HG03135 (cell line): ENCODE results near the gene MYD88.
"Not testable (repeated sequence)": the region's sequence is repeated elsewhere in the genome, so short reads cannot be mapped to it uniquely, and the experiment has no call there.

Source experiments
- ATAC-seq: cut with Tn5 transposase; IDR thresholded peaks from one replicate; pipeline ENCODE4 v1.9.1; 2021; ENCODE audit warnings: mild to moderate bottlenecking, moderate library complexity; ENCODE audit not compliant: unreplicated experiment

The MYD88 gene

DNA sequence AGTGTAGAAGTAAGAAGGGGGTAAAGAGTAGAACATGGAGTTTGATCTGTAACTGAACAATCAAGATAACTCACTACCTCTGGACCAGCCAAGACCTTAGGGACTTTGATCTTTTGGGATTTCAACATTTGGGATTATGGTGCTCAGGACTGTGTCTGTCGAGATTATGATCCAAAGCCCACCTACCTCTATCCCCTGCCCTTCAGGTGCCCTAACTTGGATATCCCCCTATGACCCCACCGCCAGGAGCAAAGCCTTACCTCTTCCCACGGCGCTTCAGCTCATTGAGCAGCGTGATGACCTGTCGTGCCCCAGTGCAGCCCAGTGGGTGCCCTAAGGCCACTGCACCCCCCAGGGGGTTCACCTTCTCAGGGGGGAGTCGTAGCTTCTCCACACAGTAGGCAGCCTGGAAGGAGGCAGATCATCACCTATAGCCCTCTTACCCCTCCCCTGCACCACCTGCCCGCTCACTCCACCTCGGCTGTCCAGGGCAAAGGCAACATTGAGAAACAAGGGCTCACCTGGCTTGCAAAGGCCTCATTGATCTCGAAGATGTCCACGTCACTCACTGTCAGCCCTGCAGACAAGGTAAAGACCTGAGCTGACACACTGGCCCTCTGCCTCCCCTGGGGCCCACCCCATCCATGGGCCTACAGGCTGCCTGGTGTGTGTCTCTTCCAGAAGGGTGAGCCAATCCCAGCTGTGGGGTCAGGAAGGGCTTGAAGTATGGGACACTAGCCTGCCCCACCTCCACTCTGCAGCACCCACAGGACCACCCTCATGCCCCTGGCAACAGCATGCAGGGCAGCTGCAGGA, 12.9 kb upstream of the MYD88 start:
- ATAC-seq: no peak

DNA sequence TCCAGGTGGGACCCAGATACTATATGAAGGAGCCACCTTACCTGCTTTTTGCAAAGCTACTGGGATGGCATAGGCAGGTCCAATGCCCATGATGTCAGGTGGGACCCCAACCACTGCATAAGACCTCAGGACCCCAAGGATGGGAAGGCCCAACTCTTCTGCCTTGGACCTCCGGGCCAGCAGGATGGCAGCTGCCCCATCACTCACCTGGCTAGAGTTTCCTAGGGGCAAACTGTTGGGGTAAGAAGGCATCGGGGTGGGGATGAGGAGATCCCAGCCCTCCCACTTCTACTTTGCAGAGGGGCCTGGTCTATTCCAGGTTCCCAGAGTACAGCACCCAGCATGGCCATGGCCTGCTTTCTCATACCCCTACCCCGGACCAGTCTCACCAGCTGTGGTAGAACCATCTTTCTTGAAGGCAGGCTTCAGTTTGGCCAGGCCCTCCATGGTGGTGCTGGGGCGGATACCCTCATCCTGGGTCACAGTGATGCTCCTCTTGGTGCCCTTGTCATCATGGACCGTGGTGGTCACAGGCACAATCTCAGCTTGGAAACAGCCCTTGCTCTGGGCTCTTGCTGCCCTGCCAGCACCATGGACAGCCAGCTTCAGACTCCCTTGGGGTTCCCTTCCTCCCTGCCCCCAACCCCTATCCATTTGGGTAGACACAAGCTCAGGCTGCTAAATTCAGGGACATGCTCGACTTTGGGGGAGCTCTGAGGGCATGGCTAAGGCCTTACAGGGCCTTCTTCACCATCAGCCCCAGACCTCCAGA, 12.2 kb upstream of the MYD88 start:
- ATAC-seq: no peak

DNA sequence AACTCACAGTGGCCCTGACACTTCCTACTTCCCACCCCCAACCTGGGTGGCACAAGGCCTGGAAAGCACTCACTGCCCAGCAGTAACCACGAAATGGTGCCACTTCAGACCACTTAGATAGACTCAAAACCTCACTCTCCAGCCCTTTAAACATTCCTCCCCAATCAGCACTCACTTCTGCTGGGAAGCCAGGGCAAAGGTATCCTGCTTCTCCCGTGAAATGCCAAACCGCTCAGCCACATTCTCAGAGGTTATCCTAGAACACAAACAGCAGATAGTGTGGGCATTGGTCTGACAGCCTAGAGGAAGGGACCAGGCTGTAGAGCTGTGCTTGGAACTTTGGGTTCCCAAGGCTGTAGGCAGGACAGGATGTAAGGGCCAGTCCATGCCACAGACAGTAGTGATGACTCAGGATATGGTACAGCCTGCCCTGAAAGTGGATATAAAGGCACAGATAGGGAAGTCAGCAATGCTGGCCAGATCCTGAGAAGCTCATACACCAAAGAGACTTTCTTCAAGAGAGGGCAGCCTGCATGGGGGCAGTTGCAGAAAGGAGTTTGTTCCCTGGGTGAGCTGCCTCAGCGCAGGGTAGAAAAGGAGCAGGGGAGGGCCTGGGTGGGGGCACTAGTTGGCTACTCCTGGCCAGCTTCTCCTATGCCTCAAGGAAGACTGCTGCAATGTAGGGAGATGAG, 10.7 kb upstream of the MYD88 start:
- no peak for ATAC-seq

DNA sequence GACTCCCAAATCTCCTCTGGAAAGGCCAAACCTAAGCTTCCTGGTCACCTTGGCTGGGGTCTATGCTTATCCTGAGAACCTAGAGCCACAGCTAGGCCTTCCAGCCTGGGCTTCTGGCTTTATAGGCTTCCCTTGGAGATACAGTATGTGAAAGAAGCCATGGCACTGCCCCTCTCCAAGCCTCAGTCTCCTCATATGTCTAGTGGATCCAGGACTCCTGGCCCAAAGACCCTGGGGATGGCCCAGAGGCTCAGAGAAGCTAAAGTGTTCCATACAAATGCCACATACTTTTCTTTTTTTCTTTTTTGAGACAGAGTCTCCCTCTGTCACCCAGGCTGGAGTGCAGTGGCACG, 10.2 kb upstream of the MYD88 start:
- no peak for ATAC-seq

DNA sequence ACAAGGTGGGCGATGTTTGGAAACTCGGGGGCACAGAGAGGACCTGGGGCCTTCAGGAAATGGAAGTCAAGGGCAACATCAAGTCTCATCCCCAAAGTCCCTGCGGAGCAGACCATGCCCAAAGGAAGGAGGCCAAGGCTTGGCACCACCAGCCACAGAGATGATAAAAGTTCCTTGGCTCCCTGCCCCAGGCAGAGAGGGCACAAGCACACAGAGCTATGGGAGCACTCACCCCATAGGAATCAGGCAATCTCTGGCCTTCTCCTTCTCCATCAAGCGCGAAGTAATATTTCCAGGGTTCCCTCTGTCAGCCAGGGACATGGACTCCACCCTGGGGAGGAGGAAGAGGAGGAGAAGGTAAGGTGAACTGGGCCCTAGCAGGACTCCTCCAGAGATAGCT, 9.4 kb upstream of the MYD88 start:
- no peak for ATAC-seq

DNA sequence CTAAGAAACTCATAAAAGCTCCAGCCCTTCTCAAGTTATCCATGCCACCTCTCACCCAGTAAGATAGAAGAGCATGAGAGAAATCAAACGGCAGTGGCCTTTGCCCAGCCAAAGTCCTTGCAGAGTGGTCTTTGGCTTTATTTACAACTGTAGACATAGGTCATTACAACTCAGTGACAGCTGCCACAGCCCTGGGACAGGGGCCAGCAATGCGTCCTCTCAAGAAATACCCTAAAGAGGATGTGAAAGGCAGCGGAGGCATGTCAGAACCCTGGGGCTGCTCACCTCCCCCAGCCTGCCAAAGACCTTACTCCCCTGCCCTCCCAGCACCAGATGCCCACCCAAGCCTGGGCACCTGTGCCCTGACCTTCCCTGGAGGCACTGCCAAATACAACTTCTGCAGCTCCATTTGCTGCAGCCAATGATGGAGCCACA, 7.8 kb upstream of the MYD88 start:
- ATAC-seq: no peak

DNA sequence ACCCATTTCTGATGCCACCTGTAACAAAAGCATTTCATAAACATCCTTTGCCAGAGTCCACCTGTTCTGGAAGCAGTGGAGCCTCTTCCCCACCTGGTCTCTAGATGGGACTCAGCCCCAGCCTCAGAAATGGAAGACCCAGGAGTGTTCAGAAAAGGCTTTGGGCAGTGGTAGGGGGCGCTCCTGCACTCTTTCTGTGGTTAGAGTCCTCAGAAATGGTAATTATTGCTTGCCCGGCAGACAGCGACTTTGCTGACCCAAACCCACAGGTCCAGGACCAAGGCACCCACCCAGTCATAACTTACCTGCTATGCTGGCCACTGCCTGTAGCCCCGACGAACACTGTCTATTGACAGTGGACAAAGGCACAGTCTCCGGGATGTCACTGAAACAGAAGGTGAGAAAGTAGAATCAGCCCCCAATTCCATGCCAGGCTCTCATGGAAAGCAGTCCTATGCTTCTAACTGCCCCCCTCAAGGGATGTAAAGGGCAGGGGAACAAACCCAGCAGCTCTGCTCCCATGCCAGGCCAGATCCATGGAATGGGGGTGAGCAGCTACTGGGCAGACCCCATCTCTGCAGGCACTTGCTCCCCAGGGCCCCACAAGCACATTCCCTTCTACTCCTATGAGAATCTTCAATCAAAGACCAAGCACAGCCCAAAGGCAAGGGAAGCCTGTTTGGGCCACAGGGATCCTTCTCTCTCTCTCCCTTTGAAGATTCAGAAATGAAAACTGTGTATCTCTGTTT, 6.7 kb upstream of the MYD88 start:
- ATAC-seq: no peak

DNA sequence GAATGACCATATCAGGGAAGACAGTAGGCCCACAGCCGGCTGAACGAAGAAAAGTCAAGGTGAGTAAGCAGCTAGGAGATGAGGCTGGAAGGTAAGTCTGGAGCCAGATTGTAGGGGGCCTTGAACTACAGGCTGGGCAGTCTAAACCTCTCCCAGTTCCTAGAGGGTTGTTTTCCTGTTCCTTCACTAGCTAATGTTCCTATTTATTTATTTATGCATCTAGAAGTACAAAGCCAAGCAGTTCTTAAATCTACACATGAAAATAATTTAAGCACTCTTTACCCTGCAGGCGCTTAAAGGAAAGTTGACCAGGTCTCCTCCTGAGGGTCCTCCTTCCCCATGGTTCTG, 5.3 kb upstream of the MYD88 start:
- ATAC-seq: no peak

DNA sequence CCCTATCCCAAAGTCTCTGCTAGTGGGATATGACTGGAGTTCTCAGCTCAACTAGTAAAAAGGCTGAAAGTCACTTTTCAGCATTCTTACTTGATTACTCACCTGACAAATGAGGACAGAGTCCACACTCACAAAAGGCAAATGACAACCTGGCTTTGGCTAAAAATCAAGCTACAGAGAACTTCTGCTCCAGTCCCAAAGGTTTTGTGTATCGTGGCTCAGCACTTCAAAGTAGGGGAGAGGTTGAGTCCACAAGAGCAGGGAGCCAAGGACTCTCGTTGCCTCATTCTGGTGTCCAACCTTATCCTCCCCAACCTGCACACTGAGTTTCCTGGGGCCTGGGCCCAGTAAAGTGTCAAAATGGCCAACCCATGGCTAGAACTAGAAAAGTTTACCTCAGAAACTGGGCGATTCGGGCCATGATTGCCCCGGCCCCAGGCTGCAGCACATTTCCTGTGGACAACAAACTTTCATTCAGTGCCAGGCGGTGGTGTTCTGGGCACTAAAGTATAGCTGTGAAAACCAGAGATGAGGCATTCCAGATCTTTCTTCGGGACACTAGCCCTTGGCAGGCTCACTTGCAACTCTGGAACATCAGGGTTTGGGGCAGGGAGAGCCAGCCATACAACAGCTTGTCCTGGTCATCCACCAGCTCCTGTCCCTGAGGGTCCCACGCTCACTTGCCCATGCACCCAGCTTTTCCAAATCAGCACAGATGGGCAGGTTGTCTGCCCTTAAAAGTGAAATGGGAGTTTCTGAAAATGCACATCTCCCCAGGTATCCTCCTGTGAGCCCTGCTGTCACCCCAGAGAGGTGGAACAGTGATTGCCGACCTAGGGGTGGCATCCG, 4.7 kb upstream of the MYD88 start:
- no peak for ATAC-seq

DNA sequence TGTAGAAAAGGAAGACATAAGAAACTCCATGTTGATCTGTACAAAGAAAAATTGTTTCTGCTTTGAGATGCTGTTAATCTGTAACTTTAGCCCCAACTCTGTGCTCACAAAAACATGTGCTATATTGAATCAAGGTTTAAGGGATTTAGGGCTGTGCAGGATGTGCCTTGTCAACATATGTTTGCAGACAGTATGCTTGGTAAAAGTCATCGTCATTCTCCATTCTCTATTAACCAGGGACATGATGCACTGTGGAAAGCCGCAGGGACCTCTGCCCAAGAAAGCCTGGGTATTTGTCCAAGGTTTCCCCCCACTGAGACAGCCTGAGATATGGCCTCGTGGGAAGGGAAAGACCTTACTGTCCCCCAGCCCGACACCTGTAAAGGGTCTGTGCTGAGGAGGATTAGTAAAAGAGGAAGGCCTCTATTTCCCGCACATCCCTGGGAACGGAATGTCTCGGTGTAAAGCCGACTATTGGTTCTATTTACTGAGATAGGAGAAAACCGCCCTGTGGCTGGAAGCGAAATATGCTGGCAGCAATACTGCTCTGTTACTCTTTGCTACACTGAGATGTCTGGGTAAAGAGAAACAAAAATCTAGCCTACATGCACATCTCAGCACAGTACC, 3.8 kb upstream of the MYD88 start:
- not testable (repeated sequence) for ATAC-seq

DNA sequence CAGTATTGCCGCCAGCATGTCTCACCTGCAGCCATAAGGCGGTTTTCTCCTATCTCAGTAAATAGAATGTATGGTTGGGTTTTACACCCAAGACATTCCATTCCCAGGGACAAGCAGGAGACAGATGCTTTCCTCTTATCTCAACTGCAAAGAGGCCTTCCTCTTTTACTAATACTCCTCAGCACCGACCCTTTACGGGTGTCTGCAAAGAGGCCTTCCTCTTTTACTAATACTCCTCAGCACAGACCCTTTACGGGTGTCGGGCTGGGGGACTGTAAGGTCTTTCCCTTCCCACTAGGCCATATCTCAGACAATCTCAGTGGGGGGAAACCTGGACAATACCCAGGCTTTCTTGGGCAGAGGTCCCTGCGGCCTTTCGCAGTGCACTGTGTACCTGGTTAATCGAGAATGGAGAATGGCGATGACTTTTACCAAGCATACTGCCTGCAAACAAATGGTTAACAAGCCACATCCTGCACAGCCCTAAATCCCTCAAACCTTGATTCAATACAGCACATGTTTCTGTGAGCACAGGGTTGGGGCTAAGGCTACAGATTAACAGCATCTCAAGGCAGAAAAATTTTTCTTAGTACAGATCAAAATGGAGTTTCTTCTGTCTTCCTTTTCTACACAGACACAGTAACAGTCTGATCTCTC, 2.7 kb upstream of the MYD88 start:
- not testable (repeated sequence) for ATAC-seq

DNA sequence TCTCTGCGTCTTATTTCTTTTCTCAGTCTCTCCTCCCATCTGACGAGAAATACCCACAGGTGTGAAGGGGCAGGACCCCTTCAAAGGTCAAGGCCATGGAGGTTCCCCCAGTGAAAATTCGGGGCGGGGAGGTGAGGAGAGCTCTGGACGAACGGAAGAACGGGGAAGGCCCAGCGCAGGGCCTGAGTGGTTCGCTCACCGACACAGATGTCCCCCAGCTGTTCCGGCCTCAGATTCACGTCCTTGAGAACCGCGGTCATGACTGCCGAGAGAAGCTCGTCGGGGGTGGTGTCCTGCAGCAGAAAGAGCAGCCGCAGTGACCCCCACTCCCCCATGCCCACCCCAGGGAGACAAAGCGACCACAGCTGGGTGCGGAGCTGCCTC, 2.1 kb upstream of the MYD88 start:
- ATAC-seq: no peak

DNA sequence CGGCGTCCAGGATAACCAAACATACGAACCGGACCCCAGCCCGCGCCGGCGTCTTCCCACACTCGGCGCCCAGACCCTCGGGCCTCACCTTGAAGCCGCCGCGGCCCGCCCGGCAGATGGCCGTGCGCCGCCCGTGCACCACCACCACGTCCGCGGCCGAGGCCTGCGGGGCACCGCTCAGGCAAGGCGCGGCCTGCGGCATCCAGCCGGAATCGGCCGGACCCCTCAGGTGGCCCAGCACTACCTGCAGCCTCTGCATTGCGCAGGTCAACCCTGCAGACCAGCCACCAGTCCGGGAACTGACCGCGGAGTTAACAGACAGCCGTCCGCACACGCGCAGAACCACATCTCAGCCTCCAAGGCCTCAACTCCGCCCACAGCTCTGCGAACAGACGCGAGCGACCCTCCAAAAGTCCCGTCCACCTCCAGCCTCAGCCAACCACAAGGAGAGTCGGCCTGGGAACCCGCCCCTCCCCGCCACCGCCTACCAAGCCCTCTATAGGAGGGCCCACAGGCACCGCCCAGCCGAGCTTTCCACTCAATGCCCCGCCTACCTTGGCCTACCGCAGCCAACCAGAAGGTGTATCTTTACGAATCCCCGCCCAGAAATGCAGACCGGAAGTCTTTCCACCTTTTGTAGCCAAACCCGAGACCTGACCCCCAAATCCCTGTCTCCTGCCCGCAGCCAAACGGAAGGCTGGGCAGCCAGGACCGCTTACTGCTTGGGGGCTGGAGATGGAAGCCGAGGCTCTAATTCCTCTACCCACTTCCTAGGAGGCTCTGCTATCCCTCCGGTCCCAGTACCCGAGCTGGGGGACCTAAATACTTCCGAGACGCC, 1.5 kb upstream of the MYD88 start, which contains the start of gene ACAA1:
Gene ACAA1 (minus strand): TSS at position 351 of the 838 bp plus-strand sequence. CDS start 92 bp downstream, at position 259.
- ATAC-seq: peak; percentile 90

DNA sequence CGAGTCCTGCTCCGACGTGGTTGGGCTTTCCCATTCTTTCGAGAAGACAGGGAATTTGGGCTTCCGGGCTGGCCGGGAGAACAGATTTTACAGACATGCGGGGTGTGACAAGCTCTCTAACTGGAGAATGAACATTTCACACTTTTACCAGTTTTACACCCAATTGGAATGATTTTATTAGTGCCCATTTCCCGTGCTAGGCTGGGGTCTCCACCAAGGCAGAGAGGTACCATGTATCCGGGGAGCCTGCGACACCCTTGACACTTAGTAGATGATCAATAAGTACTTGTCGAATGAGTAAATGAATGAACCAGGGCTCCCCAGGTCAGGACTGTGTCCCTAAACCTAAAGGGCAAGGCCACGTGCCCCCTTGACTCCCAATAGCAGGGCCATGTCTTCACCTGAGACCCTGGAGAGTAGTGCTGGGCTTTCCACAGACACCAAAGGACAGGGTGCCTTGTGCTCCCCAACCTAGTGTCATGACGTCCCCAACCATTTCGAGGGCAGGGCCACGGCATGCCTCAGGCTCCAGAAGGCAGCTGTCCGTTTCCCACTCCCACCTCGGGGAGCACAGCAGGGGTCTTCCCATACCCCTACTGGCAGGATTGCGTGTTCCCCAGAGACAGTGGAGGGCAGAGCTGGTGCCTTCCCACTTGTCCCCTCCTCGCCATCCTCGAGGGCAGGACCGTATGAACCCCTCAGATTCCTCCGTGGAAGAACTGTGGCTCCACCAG, 679 bp upstream of the MYD88 start:
- ATAC-seq: no peak

DNA sequence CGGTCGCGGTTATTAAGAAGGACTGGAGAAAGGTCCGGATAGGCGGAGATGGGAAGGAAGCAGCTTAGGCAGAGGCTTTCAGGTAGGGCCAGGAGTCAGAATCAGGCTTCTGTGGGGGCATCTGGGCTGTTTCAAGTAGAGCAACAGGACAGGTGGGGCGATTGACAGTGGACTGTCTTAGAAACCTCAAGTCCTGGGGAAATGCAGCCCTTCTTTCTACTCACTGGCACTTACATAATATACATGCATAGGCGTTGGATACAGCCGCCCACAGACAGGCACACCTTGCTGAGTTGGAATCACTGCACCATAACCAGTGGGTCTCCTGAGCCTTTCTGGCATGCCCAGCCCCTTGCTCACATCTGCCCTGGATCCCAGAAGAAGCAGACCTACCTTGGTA, 730 bp downstream of the MYD88 start:
- no peak for ATAC-seq

DNA sequence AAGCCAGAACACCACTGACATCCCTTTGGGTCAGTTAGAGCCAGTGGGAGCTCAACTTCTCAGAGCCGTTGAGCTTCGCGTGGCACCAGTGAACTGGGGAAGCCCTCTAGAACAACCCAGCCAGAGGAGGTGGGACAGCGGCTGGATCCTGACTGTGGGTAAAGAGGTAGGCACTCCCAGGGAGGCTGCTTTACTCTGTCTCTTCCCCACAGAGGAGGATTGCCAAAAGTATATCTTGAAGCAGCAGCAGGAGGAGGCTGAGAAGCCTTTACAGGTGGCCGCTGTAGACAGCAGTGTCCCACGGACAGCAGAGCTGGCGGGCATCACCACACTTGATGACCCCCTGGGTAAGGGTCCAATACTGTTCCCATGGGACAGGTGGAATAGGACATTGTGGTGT, 1.2 kb downstream of the MYD88 start:
- ATAC-seq: no peak

DNA sequence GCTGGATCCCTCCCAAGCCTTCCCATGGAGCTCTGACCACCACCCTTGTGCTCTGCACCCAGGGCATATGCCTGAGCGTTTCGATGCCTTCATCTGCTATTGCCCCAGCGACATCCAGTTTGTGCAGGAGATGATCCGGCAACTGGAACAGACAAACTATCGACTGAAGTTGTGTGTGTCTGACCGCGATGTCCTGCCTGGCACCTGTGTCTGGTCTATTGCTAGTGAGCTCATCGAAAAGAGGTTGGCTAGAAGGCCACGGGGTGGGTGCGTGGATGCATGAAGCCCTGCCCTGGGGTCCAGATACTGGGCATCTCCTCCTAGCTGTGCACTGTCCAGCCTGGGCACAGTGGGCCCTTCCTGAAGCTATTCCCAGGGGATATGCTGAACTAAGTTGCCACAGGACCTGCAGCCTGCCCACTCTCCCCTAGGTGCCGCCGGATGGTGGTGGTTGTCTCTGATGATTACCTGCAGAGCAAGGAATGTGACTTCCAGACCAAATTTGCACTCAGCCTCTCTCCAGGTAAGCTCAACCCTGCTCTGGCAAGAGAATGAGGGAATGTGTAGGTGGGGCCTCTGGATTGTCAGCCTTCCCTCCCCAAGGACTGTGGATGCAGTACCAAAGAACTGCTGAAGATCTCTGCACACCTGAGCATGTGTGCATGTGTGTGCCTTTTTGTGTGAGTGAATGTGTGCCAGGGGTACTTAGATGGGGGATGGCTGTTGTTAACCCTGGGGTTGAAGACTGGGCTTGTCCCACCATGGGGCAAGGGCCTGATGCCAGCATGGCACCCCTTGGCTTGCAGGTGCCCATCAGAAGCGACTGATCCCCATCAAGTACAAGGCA, 2.1 kb downstream of the MYD88 start:
- no peak for ATAC-seq
